Activated CD4-positive, alpha-beta T cell treated with anti-CD3 and anti-CD28 coated beads for 1 hour (primary cell): Measurements from ENCODE around the gene TMEFF1.

Experiments used
- DNase-seq: peaks from one replicate; pipeline ENCODE4 v3.0.0-alpha.2; 2020

TMEFF1 gene

GRCh38 chr9:100579665-100580064 lies 106.7 kb downstream of the TMEFF1 start:
- DNase-seq = no peak

GRCh38 chr9:100580257-100580656 lies 107.3 kb downstream of the TMEFF1 start:
- no peak for DNase-seq

DNA sequence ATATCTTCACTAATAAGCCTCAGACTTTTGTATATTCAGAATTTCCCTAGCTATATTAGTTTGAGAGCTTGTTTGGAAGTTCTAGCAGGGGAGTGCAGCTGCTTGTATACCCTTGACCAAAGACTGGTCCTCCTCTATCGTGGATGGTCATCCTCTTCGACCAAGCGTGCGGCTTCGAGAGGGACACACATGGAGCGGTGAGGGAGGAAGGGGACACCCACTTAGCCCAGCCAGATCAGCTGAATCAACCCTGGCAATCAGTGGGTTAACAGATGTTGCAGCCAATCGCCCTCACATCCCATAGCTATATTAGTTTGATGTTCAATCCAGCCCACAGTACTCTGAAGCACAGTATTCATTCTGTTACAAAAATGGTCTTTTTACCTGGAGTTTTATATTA lies 108.1 kb downstream of the TMEFF1 start:
- no peak for DNase-seq

GRCh38 chr9:100581661-100582060 lies 108.7 kb downstream of the TMEFF1 start:
- no peak for DNase-seq

- no peak for DNase-seq
Observed at GRCh38 chr9:100583014-100583802, 110.3 kb downstream of the TMEFF1 start.

DNA sequence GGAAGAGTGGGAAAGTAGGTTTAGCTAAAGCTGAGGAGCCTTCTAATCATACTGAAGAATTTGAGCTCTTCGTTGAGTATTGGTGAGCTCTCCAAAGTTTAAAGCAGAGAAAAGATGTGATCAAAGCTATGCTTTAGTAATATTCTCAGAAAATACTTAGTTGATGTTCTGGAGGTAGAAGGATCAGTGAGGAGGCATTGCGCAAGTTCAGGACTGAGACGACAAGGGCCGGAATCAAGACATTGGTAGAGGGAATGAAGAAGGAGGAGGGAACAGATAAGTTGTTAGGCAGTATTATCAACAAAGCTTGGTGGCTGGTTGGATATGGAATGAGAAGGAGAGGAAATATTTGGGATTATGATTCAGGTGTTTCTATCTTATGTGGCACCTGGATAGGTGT lies 112.0 kb downstream of the TMEFF1 start:
- no peak for DNase-seq

DNA sequence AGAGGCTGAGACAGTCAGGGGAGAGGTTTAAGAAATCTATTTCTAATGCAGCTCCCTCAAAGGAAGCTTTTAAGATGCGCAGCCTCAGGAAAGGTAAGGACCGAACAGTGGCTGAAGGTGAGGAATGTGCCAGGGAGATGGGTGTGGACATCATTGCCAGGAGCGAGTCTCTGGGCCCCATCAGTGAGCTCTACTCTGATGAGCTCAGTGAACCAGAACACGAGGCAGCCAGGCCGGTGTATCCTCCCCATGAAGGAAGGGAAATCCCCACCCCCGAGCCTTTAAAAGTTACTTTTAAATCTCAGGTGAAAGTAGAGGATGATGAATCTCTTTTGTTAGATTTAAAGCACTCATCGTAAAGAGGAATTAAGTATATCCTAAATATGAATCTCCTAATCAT lies 113.1 kb downstream of the TMEFF1 start:
- DNase-seq = no peak

- DNase-seq = no peak
Observed at GRCh38 chr9:100587375-100587774, 114.4 kb downstream of the TMEFF1 start.

GRCh38 chr9:100589582-100589981 lies 116.6 kb downstream of the TMEFF1 start:
- no peak for DNase-seq

DNA sequence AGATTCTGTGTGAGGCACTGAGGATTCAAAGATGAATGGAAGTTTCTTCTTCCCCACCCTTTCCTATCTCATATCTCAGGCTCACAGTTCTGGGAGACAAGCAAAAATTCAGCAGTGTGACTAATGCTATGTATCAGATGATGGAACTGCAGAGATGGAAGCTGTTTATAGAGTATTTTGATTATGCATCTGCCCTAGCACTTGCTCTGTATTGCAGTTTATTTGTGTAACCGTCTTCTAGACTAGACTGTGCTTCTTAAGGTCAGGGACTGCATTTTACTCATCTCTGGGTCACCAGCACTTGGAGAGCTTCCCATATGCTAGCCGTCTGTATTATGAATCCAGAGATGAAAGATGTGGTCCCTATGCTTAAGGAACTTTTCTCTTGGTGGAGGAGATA lies 117.5 kb downstream of the TMEFF1 start:
- DNase-seq = no peak

- DNase-seq = no peak
Observed at GRCh38 chr9:100591139-100591538, 118.2 kb downstream of the TMEFF1 start.

- no peak for DNase-seq
Observed at GRCh38 chr9:100591639-100592412, 118.9 kb downstream of the TMEFF1 start.

- DNase-seq = no peak
Observed at GRCh38 chr9:100595391-100596199, 122.6 kb downstream of the TMEFF1 start.

DNA sequence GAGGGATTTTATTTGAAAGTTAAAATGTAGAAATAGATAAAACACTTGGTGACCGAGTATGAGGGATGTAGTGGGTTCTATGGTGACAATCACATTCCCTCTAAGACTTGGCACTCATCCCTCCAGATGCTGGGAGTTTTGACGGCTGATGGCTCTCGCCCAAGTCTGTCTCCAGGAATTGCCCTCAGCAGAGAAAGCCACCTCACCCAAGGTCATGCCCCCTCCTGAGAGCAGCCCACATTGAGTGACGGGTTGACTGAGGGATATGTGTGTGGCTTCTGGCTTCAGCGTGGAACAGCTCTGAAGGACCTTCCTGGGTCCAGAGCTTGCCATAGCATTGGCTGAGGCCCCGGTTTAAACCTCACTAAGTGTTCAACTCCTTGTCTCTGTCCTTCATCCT lies 124.3 kb downstream of the TMEFF1 start:
- no peak for DNase-seq

GRCh38 chr9:100598641-100599145 lies 125.7 kb downstream of the TMEFF1 start:
- DNase-seq = peak; percentile 72

DNA sequence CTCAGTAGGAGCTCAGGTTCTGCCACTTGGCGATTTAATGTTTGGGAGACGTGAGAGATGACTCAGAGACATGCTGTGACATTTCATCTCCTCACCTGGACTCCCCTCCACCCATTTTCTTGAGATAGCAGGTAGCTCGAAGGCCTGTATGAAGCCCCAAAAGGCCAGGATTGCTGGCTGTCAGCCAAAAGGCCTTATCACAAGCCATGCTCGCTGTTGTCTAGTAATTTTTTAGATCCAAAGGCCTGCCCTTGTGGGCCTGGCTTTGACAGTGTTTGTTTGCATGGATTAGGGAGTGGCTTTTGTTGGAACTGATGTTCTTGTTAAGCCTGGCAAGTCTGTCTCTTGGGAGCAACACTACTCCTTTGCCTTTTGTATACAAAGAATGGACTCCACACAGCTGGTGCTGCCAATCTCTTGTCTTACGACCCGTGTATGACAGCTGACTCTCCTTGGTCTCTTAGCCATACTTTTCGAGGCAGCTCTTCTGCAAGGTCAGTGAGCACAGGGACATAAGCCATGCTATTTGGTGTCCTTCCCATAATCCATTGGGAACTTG lies 127.7 kb downstream of the TMEFF1 start:
- DNase-seq = no peak

- no peak for DNase-seq
Observed at GRCh38 chr9:100601216-100601615, 128.3 kb downstream of the TMEFF1 start.

DNA sequence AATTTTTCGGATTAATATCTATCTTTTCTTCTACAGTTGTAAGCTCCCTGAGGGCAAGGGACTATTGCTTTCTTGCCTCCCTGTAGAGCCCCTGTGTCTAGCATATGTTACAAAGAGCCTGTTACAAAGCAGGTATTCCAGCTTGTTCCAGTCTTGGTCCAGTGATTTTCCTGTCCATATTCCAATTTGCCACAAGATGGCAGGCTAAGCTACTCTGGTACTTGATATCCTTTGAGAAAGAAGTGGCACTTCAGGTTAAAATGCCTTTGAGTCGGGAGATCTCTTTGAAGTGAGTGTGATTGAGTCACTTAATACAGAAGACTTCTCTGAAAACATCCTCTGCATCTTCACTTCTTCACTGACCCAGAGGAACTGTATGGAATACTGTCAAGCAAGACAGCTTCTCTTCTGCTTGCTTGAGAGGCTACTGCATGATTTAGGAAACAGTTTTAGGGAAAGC lies 129.4 kb downstream of the TMEFF1 start:
- DNase-seq = no peak

DNA sequence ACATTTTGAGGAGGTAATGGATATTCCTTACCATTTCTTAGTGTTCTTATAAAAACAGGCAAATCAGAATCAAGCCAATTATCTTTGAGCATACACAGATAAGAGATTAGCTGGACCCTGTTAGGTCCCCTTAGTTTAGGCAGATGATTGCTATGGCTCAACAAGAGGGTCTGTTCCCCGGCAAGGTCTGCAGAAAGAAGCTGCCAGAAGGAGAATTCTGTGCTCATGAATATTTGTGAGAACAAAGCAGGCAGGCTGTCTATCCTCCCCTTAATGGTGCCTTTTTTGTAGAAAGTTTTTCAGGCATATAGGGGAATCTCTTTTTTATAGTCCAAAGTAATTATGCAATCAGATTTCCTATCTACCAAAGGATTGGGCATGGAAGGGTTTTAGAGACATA lies 132.5 kb downstream of the TMEFF1 start:
- no peak for DNase-seq

DNA sequence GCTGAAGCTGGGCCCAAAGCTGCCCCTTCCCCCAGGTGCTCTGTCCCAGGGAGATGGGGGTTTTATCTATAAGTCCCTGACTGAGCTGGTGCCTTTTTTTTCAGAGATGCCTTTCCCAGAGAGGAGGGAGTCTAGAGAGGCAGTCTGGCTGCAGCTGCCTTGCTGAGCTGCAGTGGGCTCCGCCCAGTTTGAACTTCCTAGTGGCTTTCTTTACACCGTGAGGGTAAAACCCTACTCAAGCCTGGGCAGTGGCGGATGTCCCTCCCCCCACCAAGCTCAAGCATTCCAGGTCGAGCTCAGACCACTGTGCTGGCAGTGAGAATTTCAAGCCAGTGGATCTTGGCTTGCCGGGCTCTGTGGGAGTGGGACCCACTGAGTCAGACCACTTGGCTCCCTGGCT lies 146.2 kb downstream of the TMEFF1 start:
- DNase-seq = no peak

GRCh38 chr9:100619665-100620064 lies 146.7 kb downstream of the TMEFF1 start:
- DNase-seq = no peak

DNA sequence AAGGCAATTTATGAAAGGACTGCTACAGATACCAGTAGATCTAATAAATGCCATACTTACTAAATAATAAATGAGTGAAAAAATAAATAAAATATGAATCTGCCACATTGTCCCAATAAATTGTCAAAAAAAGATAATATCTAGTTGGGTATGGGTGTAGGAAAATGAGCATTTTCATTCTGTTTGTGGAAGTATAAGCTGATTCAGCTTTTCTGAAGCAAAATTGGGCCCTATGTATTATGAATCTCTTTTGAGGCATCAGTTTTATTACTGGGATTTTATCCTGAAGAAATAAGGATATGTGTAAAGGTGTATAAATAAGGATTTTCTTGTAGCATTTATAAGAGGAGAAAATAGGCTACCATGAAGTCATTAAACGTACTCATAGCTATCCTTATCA lies 151.0 kb downstream of the TMEFF1 start:
- DNase-seq = no peak

GRCh38 chr9:100626949-100627348 lies 154.0 kb downstream of the TMEFF1 start:
- DNase-seq = no peak
